Hematopoietic multipotent progenitor cell treated with erythropoietin and hydrocortisone succinate and interleukin-3 and kit ligand, for 17 days (in vitro differentiated cells): ENCODE results near the gene CRIP1.

ENCODE experiments used
- DNase-seq: peaks from one replicate; pipeline ENCODE4 v3.0.0-alpha.2; 2015; ENCODE audit warnings: low spot score

CRIP1 gene

GRCh38 chr14:105450864-105451720 is 35.6 kb upstream of the CRIP1 start:
- no peak for DNase-seq

GRCh38 chr14:105452963-105453362 is 33.7 kb upstream of the CRIP1 start:
- DNase-seq, result no peak

- DNase-seq, result no peak
Observed at GRCh38 chr14:105453847-105454246, 32.8 kb upstream of the CRIP1 start.

GRCh38 chr14:105455086-105455640 is 31.5 kb upstream of the CRIP1 start:
- no peak for DNase-seq

GRCh38 chr14:105455766-105456660 is 30.7 kb upstream of the CRIP1 start:
- no peak for DNase-seq

- DNase-seq, result no peak
Observed at GRCh38 chr14:105456736-105457617, 29.7 kb upstream of the CRIP1 start.

GRCh38 chr14:105458010-105458409 is 28.7 kb upstream of the CRIP1 start:
- DNase-seq, result no peak

- DNase-seq, result no peak
Observed at GRCh38 chr14:105458571-105458970, 28.1 kb upstream of the CRIP1 start.

GRCh38 chr14:105460116-105460515 is 26.6 kb upstream of the CRIP1 start:
- DNase-seq, result no peak

- DNase-seq, result no peak
Observed at GRCh38 chr14:105460616-105461015, 26.1 kb upstream of the CRIP1 start.

- DNase-seq, result no peak
Observed at GRCh38 chr14:105461903-105462302, 24.8 kb upstream of the CRIP1 start.

- DNase-seq, result no peak
Observed at GRCh38 chr14:105464501-105464900, 22.2 kb upstream of the CRIP1 start.

GRCh38 chr14:105465209-105466031 is 21.3 kb upstream of the CRIP1 start:
- DNase-seq, result no peak

GRCh38 chr14:105466531-105467248 is 20.0 kb upstream of the CRIP1 start:
- no peak for DNase-seq

GRCh38 chr14:105467249-105467941 is 19.3 kb upstream of the CRIP1 start:
- DNase-seq, result no peak

- no peak for DNase-seq
Observed at GRCh38 chr14:105467942-105468471, 18.7 kb upstream of the CRIP1 start.

- no peak for DNase-seq
Observed at GRCh38 chr14:105468621-105469241, 18.0 kb upstream of the CRIP1 start.

- DNase-seq, result no peak
Observed at GRCh38 chr14:105469456-105470349, 17.0 kb upstream of the CRIP1 start.
